OCI-LY3 (cell line): ENCODE measurements around the gene SLPI.

Experiments
- H2AFZ ChIP-seq: fragments of 200-600, 300-600 bp; shearing (Covaris generic); 2 replicates; pipeline ENCODE4 v1.6.0; 2014; ENCODE audit warnings: antibody characterized with exemption, low read depth, low read length
- H3K27ac ChIP-seq: fragments of 200-600, 300-600 bp; sonication (generic); 2 replicates; pipeline ENCODE4 v1.5.1; 2014; ENCODE audit warnings: mild to moderate bottlenecking, low read length, moderate library complexity, mixed read lengths
- H3K27me3 ChIP-seq: fragments of 200-600, 300-600 bp; sonication (generic); 2 replicates; pipeline ENCODE4 v1.6.1; 2014; ENCODE audit warnings: low read depth, low read length, mixed read lengths
- H3K36me3 ChIP-seq: fragments of 200-600, 300-600 bp; sonication (generic); replicated peaks from 2 replicates; pipeline ENCODE3; 2014; ENCODE audit warnings: low read depth, low read length, mixed read lengths
- H3K4me1 ChIP-seq: fragments of 300-600, 200-600 bp; sonication (generic); 2 replicates; pipeline ENCODE4 v1.6.1; 2014; ENCODE audit warnings: low read length, mixed read lengths
- H3K4me2 ChIP-seq: fragments of 200-600, 300-600 bp; sonication (generic); 2 replicates; pipeline ENCODE4 v1.6.1; 2014; ENCODE audit warnings: low read length, mixed read lengths
- H3K4me3 ChIP-seq: fragments of 300-600, 200-600 bp; sonication (generic); 2 replicates; pipeline ENCODE4 v1.5.1; 2014; ENCODE audit warnings: antibody characterized with exemption, mild to moderate bottlenecking, low read length, moderate library complexity
- H3K79me2 ChIP-seq: fragments of 300-600, 200-600 bp; shearing (Covaris generic); 2 replicates; pipeline ENCODE4 v1.6.1; 2014; ENCODE audit warnings: mild to moderate bottlenecking, low read length, mixed read lengths
- H3K9ac ChIP-seq: fragments of 300-600, 200-600 bp; shearing (Covaris generic); 2 replicates; pipeline ENCODE4 v1.6.0; 2014; ENCODE audit warnings: mild to moderate bottlenecking, low read length, moderate library complexity
- H3K9me3 ChIP-seq: fragments of 200-600, 300-600 bp; shearing (Covaris generic); 2 replicates; pipeline ENCODE4 v1.6.1; 2014; ENCODE audit warnings: low read length, mixed read lengths; ENCODE audit not compliant: insufficient read depth
- H4K20me1 ChIP-seq: fragments of 200-600, 300-600 bp; sonication (generic); 2 replicates; pipeline ENCODE4 v1.6.1; 2016; ENCODE audit warnings: low read length, mixed read lengths; ENCODE audit not compliant: insufficient read depth
- CTCF ChIP-seq: fragments of 200-600, 300-600 bp; sonication (generic); IDR thresholded peaks from 2 replicates; pipeline ENCODE4 v1.5.1; 2014; ENCODE audit warnings: antibody characterized with exemption, low read length, low read depth
- EZH2phosphoT487 ChIP-seq: fragments of 200-600 bp; shearing (Covaris generic); IDR thresholded peaks from 2 replicates; pipeline ENCODE4 v1.6.1; 2018; ENCODE audit warnings: antibody characterized with exemption, mixed run types, low read depth

The SLPI gene

GRCh38 chr20:45254383-45255262, at the start of gene SLPI:
Gene SLPI (minus strand): TSS chr20:45254564. CDS start chr20:45254543, 21 bp downstream.
- peak within 1 kb of the TSS; percentile 35 for H3K4me2 ChIP-seq
- no peak within 1 kb of the TSS for H3K27ac ChIP-seq
- H2AFZ ChIP-seq: no peak within 1 kb of the TSS
- TF ChIP-seq EZH2phosphoT487: no peak
- no peak for TF ChIP-seq CTCF
- H4K20me1 ChIP-seq: no peaks in the 10 kb centered on the region
- peaks cover 84% of the 10 kb centered on the region for H3K27me3 ChIP-seq
- H3K79me2 ChIP-seq: no peaks in the 10 kb centered on the region
- H3K4me1 ChIP-seq: peaks cover 13% of the 10 kb centered on the region
- H3K9me3 ChIP-seq: no peaks in the 10 kb centered on the region
- H3K4me3 ChIP-seq: no peak within 1 kb of the TSS
- no peak within 1 kb of the TSS for H3K9ac ChIP-seq
- H3K36me3 ChIP-seq: no peaks in the 10 kb centered on the region

- TF ChIP-seq EZH2phosphoT487 (no peak), CTCF (no peak)
- no peaks in the 10 kb centered on the region for H3K27me3 ChIP-seq
Observed at GRCh38 chr20:45303586-45304463, 49.5 kb upstream of the SLPI start.

GRCh38 chr20:45301824-45302271, 47.5 kb upstream of the SLPI start:
- H3K79me2 ChIP-seq: no peaks in the 10 kb centered on the region
- H3K4me3 ChIP-seq: no peak overlapping the region
- peaks cover 14% of the 10 kb centered on the region for H3K4me1 ChIP-seq
- H3K9ac ChIP-seq: no peak overlapping the region
- H3K27ac ChIP-seq: no peak overlapping the region
- H3K36me3 ChIP-seq: no peaks in the 10 kb centered on the region
- H3K4me2 ChIP-seq: peak overlapping the region; percentile 21
- no peaks in the 10 kb centered on the region for H3K9me3 ChIP-seq
- no peak overlapping the region for H2AFZ ChIP-seq
- no peaks in the 10 kb centered on the region for H3K27me3 ChIP-seq
- no peaks in the 10 kb centered on the region for H4K20me1 ChIP-seq
- TF ChIP-seq EZH2phosphoT487: no peak
- no peak for TF ChIP-seq CTCF

More at GRCh38 chr20:45303586-45304463, 49.5 kb upstream of the SLPI start:
- Histone ChIP-seq H2AFZ (no peak overlapping the region), H3K9me3 (no peaks in the 10 kb centered on the region), H3K4me2 (no peak overlapping the region), H3K79me2 (no peaks in the 10 kb centered on the region), H3K27ac (no peak overlapping the region), H3K4me3 (no peak overlapping the region), H3K36me3 (no peaks in the 10 kb centered on the region), H3K4me1 (peaks cover 14% of the 10 kb centered on the region), H3K9ac (no peak overlapping the region), H4K20me1 (no peaks in the 10 kb centered on the region)

GRCh38 chr20:45300961-45301360, 46.6 kb upstream of the SLPI start:
- Histone ChIP-seq H3K9ac (no peak overlapping the region), H3K79me2 (no peaks in the 10 kb centered on the region), H3K27ac (no peak overlapping the region), H2AFZ (no peak overlapping the region), H3K4me3 (no peak overlapping the region), H3K4me2 (no peak overlapping the region), H3K4me1 (peaks cover 14% of the 10 kb centered on the region), H3K27me3 (no peaks in the 10 kb centered on the region), H4K20me1 (no peaks in the 10 kb centered on the region), H3K36me3 (no peaks in the 10 kb centered on the region), H3K9me3 (no peaks in the 10 kb centered on the region)
- TF ChIP-seq CTCF (peak; percentile 53), EZH2phosphoT487 (no peak)
